Liver (tissue), 3 donors: ENCODE measurements around the gene PPP2R2B.

Experiments
- GABPA ChIP-seq, 2 donors: IDR thresholded peaks in 1 of 2; conservative IDR thresholded peaks in 1 of 2; 2 replicates each; pipeline ENCODE4 v1.6.1; 2016; ENCODE audit warnings: antibody characterized with exemption in 2 of 2, mild to moderate bottlenecking in 1 of 2, moderate library complexity in 1 of 2
- HNF4G ChIP-seq: IDR thresholded peaks from 2 replicates; pipeline ENCODE4 v1.6.1; 2016; ENCODE audit warnings: antibody characterized with exemption
- JUND ChIP-seq, 2 donors: IDR thresholded peaks; 2 replicates each; pipeline ENCODE4 v1.6.1; 2016; ENCODE audit warnings: antibody characterized with exemption in 2 of 2
- MAX ChIP-seq: IDR thresholded peaks from 2 replicates; pipeline ENCODE4 v1.6.1; 2016; ENCODE audit warnings: antibody characterized with exemption
- RAD21 ChIP-seq, 2 donors: IDR thresholded peaks; 2 replicates each; pipeline ENCODE4 v1.6.1; 2016; ENCODE audit warnings: antibody characterized with exemption in 2 of 2, mild to moderate bottlenecking in 2 of 2
- RXRA ChIP-seq, 2 donors: IDR thresholded peaks; 2 replicates each; pipeline ENCODE4 v1.6.1; 2017 to 2018; ENCODE audit warnings: antibody characterized with exemption in 2 of 2, mild to moderate bottlenecking in 1 of 2
- SP1 ChIP-seq: IDR thresholded peaks from 2 replicates; pipeline ENCODE4 v1.6.1; 2018; ENCODE audit warnings: antibody characterized with exemption, mild to moderate bottlenecking
- TAF1 ChIP-seq: conservative IDR thresholded peaks from 2 replicates; pipeline ENCODE4 v1.6.1; 2016; ENCODE audit warnings: antibody characterized with exemption, mild to moderate bottlenecking
- YY1 ChIP-seq: IDR thresholded peaks from 2 replicates; pipeline ENCODE4 v1.6.1; 2016; ENCODE audit warnings: antibody characterized with exemption, mild to moderate bottlenecking
- TF ChIP-seq, protein P1 (sequence below): fragments of 150-350 bp; IDR thresholded peaks from 2 replicates; pipeline ENCODE4 v1.5.1; 2017; ENCODE audit warnings: improper control_type of control experiment, low read depth, low read length; ENCODE audit not compliant: missing input control
- TF ChIP-seq, protein P2 (sequence below): IDR thresholded peaks from 2 replicates; pipeline ENCODE4 v1.6.1; 2016; ENCODE audit warnings: antibody characterized with exemption
- TF ChIP-seq, protein P3 (sequence below): IDR thresholded peaks from 2 replicates; pipeline ENCODE4 v1.6.1; 2016; ENCODE audit warnings: antibody characterized with exemption, mild to moderate bottlenecking
- donor health status: healthy.
- donor health status: healthy.

GRCh38 chr5:146695646-146696045, 182.9 kb downstream of the PPP2R2B start:
- no peak for TF ChIP-seq MAX
- TF ChIP-seq, protein P1, sequence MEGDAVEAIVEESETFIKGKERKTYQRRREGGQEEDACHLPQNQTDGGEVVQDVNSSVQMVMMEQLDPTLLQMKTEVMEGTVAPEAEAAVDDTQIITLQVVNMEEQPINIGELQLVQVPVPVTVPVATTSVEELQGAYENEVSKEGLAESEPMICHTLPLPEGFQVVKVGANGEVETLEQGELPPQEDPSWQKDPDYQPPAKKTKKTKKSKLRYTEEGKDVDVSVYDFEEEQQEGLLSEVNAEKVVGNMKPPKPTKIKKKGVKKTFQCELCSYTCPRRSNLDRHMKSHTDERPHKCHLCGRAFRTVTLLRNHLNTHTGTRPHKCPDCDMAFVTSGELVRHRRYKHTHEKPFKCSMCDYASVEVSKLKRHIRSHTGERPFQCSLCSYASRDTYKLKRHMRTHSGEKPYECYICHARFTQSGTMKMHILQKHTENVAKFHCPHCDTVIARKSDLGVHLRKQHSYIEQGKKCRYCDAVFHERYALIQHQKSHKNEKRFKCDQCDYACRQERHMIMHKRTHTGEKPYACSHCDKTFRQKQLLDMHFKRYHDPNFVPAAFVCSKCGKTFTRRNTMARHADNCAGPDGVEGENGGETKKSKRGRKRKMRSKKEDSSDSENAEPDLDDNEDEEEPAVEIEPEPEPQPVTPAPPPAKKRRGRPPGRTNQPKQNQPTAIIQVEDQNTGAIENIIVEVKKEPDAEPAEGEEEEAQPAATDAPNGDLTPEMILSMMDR = no peak
- TF ChIP-seq GABPA (IDR thresholded peaks at IDR 0.05 in 1 of 2, conservative IDR thresholded peaks at IDR 0.05 in 1 of 2) = no peak
- TF ChIP-seq TAF1 = no peak
- TF ChIP-seq, protein P2, sequence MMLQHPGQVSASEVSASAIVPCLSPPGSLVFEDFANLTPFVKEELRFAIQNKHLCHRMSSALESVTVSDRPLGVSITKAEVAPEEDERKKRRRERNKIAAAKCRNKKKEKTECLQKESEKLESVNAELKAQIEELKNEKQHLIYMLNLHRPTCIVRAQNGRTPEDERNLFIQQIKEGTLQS = no peak
- no peak for TF ChIP-seq YY1
- TF ChIP-seq RAD21 (IDR thresholded peaks at IDR 0.05) = no peak
- no peak for TF ChIP-seq JUND (IDR thresholded peaks at IDR 0.05)
- TF ChIP-seq, protein P3, sequence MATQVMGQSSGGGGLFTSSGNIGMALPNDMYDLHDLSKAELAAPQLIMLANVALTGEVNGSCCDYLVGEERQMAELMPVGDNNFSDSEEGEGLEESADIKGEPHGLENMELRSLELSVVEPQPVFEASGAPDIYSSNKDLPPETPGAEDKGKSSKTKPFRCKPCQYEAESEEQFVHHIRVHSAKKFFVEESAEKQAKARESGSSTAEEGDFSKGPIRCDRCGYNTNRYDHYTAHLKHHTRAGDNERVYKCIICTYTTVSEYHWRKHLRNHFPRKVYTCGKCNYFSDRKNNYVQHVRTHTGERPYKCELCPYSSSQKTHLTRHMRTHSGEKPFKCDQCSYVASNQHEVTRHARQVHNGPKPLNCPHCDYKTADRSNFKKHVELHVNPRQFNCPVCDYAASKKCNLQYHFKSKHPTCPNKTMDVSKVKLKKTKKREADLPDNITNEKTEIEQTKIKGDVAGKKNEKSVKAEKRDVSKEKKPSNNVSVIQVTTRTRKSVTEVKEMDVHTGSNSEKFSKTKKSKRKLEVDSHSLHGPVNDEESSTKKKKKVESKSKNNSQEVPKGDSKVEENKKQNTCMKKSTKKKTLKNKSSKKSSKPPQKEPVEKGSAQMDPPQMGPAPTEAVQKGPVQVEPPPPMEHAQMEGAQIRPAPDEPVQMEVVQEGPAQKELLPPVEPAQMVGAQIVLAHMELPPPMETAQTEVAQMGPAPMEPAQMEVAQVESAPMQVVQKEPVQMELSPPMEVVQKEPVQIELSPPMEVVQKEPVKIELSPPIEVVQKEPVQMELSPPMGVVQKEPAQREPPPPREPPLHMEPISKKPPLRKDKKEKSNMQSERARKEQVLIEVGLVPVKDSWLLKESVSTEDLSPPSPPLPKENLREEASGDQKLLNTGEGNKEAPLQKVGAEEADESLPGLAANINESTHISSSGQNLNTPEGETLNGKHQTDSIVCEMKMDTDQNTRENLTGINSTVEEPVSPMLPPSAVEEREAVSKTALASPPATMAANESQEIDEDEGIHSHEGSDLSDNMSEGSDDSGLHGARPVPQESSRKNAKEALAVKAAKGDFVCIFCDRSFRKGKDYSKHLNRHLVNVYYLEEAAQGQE = no peak
- no peak for TF ChIP-seq RXRA (IDR thresholded peaks at IDR 0.05)
- TF ChIP-seq HNF4G = no peak
- no peak for TF ChIP-seq SP1
